ENCODE measurements around the gene PRC1.

Gene PRC1

GRCh38 chr15:90994417-90995311 is at the start of gene PRC1:
TSS of gene PRC1 (minus strand) at chr15:90994535. CDS start at chr15:90994417, 118 bp downstream.
- TF ChIP-seq CTCF (IDR thresholded peaks at IDR 0.05; ENCODE audit: borderline replicate concordance, insufficient read depth, low read depth, low read length): no peak
- peak within 1 kb of the TSS; percentile 100 for H3K4me3 ChIP-seq (ENCODE audit: low read depth, low read length)

GRCh38 chr15:91043202-91043874 is 49.0 kb upstream of the PRC1 start:
- H3K4me3 ChIP-seq (ENCODE audit: low read depth, low read length): no peak overlapping the region
- TF ChIP-seq CTCF (IDR thresholded peaks at IDR 0.05; ENCODE audit: borderline replicate concordance, insufficient read depth, low read depth, low read length): no peak

GRCh38 chr15:91040856-91041255 is 46.5 kb upstream of the PRC1 start:
- TF ChIP-seq CTCF (IDR thresholded peaks at IDR 0.05; ENCODE audit: borderline replicate concordance, insufficient read depth, low read depth, low read length): no peak
- no peak overlapping the region for H3K4me3 ChIP-seq (ENCODE audit: low read depth, low read length)

GRCh38 chr15:91039996-91040395 is 45.7 kb upstream of the PRC1 start:
- no peak overlapping the region for H3K4me3 ChIP-seq (ENCODE audit: low read depth, low read length)
- TF ChIP-seq CTCF (IDR thresholded peaks at IDR 0.05; ENCODE audit: borderline replicate concordance, insufficient read depth, low read depth, low read length): no peak

- no peak overlapping the region for H3K4me3 ChIP-seq (ENCODE audit: low read depth, low read length)
- peak; percentile 91 for TF ChIP-seq CTCF (IDR thresholded peaks at IDR 0.05; ENCODE audit: borderline replicate concordance, insufficient read depth, low read depth, low read length)
Observed at GRCh38 chr15:91032919-91033803, 38.8 kb upstream of the PRC1 start.

GRCh38 chr15:91031796-91032195 is 37.5 kb upstream of the PRC1 start:
- no peak overlapping the region for H3K4me3 ChIP-seq (ENCODE audit: low read depth, low read length)
- TF ChIP-seq CTCF (IDR thresholded peaks at IDR 0.05; ENCODE audit: borderline replicate concordance, insufficient read depth, low read depth, low read length): no peak

All from GM12875 (cell line).